ENCODE measurements around the gene MGAT4A. TPM values are rescaled to one million over a fixed set of nuclear protein-coding genes. Genes with fewer than 3 reads are reported as not detected.

Gene MGAT4A
- 0.16 and 0.53 TPM in 2 replicates for total RNA-seq

GRCh38 chr2:98731041-98731893 lies at the start of gene MGAT4A:
Gene MGAT4A, minus strand, starts transcription at chr2:98731132. Its CDS starts 4,800 bp downstream, at chr2:98726332.

GRCh38 chr2:98608116-98608961 lies 122.6 kb downstream of the MGAT4A start, which contains the start of the genes COA5 and UNC50:
Gene COA5, minus strand, starts transcription at chr2:98608512. Its CDS starts 107 bp downstream, at chr2:98608405.
Gene UNC50, plus strand, starts transcription at chr2:98608589. Its CDS starts 1,171 bp downstream, at chr2:98609760.

Other genes starting within 250 kb of the MGAT4A start
- gene COA5, start 122.6 kb downstream of the MGAT4A start, total RNA-seq: 16.6 and 17.2 TPM in 2 replicates
- gene UNC50, start 122.5 kb downstream of the MGAT4A start, total RNA-seq: 47.1 and 49.7 TPM in 2 replicates
- gene CRACDL, start 205.1 kb upstream of the MGAT4A start, total RNA-seq: 0.23 and 0.80 TPM in 2 replicates